ENCODE measurements around the gene MIEN1. TPM values are rescaled to one million over a fixed set of nuclear protein-coding genes. Genes with fewer than 3 reads are reported as not detected.

The MIEN1 gene
- total RNA-seq, 1 donor from 2014 or later = 26.6 TPM

GRCh38 chr17:39742856-39743436, 12.6 kb upstream of the MIEN1 start:
- FAIRE-seq (no peak), DNase-seq (ENCODE audit: low read depth) (no peak)
- TF ChIP-seq, protein P1, sequence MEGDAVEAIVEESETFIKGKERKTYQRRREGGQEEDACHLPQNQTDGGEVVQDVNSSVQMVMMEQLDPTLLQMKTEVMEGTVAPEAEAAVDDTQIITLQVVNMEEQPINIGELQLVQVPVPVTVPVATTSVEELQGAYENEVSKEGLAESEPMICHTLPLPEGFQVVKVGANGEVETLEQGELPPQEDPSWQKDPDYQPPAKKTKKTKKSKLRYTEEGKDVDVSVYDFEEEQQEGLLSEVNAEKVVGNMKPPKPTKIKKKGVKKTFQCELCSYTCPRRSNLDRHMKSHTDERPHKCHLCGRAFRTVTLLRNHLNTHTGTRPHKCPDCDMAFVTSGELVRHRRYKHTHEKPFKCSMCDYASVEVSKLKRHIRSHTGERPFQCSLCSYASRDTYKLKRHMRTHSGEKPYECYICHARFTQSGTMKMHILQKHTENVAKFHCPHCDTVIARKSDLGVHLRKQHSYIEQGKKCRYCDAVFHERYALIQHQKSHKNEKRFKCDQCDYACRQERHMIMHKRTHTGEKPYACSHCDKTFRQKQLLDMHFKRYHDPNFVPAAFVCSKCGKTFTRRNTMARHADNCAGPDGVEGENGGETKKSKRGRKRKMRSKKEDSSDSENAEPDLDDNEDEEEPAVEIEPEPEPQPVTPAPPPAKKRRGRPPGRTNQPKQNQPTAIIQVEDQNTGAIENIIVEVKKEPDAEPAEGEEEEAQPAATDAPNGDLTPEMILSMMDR (IDR thresholded peaks at IDR 0.05; ENCODE audit: insufficient read depth, low read length, severe bottlenecking) = no peak
- no peaks in the 10 kb centered on the region for H3K27me3 ChIP-seq (ENCODE audit: control insufficient read depth, insufficient read depth, low read length)
- H3K4me3 ChIP-seq (ENCODE audit: low read depth, low read length) = no peak overlapping the region
- peaks cover 32% of the 10 kb centered on the region for H3K36me3 ChIP-seq (ENCODE audit: control insufficient read depth, insufficient read depth, low read length)

- no peak overlapping the region for H3K4me3 ChIP-seq (ENCODE audit: low read depth, low read length)
- no peaks in the 10 kb centered on the region for H3K27me3 ChIP-seq (ENCODE audit: control insufficient read depth, insufficient read depth, low read length)
- H3K36me3 ChIP-seq (ENCODE audit: control insufficient read depth, insufficient read depth, low read length) = peaks cover 32% of the 10 kb centered on the region
- FAIRE-seq (no peak), DNase-seq (ENCODE audit: low read depth) (no peak)
- TF ChIP-seq, protein P1 (IDR thresholded peaks at IDR 0.05; ENCODE audit: insufficient read depth, low read length, severe bottlenecking) = no peak
Observed at GRCh38 chr17:39742126-39742855, 12.0 kb upstream of the MIEN1 start.

- peak; percentile 94 for DNase-seq (ENCODE audit: low read depth)
- Histone ChIP-seq H3K4me3 (ENCODE audit: low read depth, low read length) (peak overlapping the region; percentile 52), H3K27me3 (ENCODE audit: control insufficient read depth, insufficient read depth, low read length) (no peaks in the 10 kb centered on the region), H3K36me3 (ENCODE audit: control insufficient read depth, insufficient read depth, low read length) (peaks cover 24% of the 10 kb centered on the region)
- no peak for FAIRE-seq
- TF ChIP-seq, protein P1 (IDR thresholded peaks at IDR 0.05; ENCODE audit: insufficient read depth, low read length, severe bottlenecking) = no peak
Observed at GRCh38 chr17:39740357-39741111, 10.2 kb upstream of the MIEN1 start.

DNA sequence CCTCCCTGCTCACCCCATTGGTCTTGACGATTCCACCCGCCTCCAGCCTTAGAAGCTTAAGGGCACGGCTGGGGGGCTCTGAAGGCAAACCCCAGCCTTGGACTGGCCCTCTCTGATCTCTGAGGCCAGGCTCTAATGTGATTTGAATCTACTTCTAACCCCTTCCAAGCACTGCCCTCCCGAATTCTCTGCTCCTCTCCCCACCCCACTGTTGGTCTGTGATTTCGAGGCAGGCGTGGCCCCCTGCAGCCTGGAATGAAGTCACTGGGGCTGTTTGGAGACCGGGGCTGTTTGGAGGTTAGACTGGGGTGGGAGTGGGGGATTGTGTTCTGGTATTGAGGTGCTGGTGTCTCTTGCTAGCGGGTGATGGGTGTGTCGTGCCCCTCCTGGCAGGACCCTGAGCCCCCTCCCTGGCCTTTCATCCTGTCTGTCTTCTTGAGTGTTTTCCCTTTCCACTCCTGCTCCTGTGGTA, 9.6 kb upstream of the MIEN1 start:
- Histone ChIP-seq H3K4me3 (ENCODE audit: low read depth, low read length) (peak overlapping the region; percentile 52), H3K36me3 (ENCODE audit: control insufficient read depth, insufficient read depth, low read length) (peaks cover 18% of the 10 kb centered on the region), H3K27me3 (ENCODE audit: control insufficient read depth, insufficient read depth, low read length) (no peaks in the 10 kb centered on the region)
- TF ChIP-seq, protein P1 (IDR thresholded peaks at IDR 0.05; ENCODE audit: insufficient read depth, low read length, severe bottlenecking) = no peak
- FAIRE-seq (peak; percentile 47), DNase-seq (ENCODE audit: low read depth) (peak; percentile 69)

DNA sequence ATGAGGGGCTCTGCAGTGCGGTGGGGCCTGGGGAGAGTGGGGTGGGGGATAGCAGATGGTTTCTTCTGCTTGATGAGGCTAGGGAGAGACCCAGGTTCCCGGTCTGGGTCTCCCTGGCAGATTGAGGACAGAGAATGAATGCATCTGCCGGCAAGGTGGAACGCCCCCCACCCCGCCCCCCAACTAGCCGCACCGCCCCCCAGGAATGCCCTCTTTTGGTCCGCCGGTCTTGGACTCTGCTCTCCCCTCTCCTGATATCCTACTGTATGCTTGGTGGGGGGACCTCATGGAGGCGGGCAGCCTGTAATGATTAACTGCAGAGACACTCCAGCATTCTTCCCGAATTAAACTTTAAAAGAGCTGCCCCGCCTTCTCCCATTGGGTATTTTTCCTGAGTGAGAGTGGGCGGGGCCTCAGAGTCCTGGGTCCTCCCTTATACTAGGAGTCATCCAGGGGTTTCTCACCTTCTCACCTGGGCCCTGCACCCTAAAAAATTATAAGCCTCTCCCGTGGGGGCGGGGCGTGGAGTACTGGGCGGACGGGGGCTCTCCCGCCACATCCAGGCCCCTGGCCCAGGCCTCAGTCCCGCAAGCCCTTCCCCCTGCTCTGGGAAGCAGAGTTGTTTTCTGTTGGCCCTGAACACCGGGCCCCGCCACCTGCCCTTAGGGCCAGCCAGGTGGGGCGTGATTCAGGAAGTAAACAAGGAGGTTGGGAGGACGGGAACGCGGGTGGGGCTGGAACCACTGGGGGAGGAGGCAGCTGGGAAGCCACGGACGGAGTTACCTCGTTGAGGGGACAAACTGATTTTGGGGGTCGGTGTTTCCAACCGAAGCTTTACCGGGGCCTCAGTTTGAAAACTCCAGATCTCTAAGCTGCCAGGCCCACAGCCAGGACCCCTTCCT, 8.9 kb upstream of the MIEN1 start:
- Histone ChIP-seq H3K36me3 (ENCODE audit: control insufficient read depth, insufficient read depth, low read length) (peaks cover 11% of the 10 kb centered on the region), H3K27me3 (ENCODE audit: control insufficient read depth, insufficient read depth, low read length) (no peaks in the 10 kb centered on the region), H3K4me3 (ENCODE audit: low read depth, low read length) (peak overlapping the region; percentile 52)
- FAIRE-seq = no peak
- peak; percentile 79 for DNase-seq (ENCODE audit: low read depth)
- TF ChIP-seq, protein P1 (IDR thresholded peaks at IDR 0.05; ENCODE audit: insufficient read depth, low read length, severe bottlenecking) = no peak

Measured in bronchial epithelial cell (primary cell).